MM.1S (cell line): ENCODE data around the gene GCK.

Experiments used
- DNase-seq: peaks from one replicate; pipeline ENCODE4 v3.0.0-alpha.2; 2015
- H2AFZ ChIP-seq: fragments of 300-600 bp; sonication (generic); 2 replicates; pipeline ENCODE4 v1.6.0; 2016; ENCODE audit warnings: antibody characterized with exemption, low read length
- H3F3A ChIP-seq: fragments of 300-600 bp; sonication (generic); 2 replicates; pipeline ENCODE4 v1.6.1; 2016; ENCODE audit warnings: mild to moderate bottlenecking, antibody characterized with exemption, low read length, moderate library complexity, mixed read lengths; ENCODE audit not compliant: insufficient read depth
- H3K27ac ChIP-seq: fragments of 300-600 bp; sonication (generic); 2 replicates; pipeline ENCODE4 v1.5.1; 2016; ENCODE audit warnings: mild to moderate bottlenecking, low read length
- H3K27me3 ChIP-seq: fragments of 300-600 bp; sonication (generic); replicated peaks from 2 replicates; pipeline ENCODE4 v1.6.0; 2016; ENCODE audit warnings: low read length; ENCODE audit not compliant: insufficient read depth
- H3K36me3 ChIP-seq: fragments of 300-600 bp; sonication (generic); replicated peaks from 2 replicates; pipeline ENCODE4 v1.6.1; 2016; ENCODE audit warnings: mild to moderate bottlenecking, low read length, mixed read lengths; ENCODE audit not compliant: insufficient read depth
- H3K4me1 ChIP-seq: fragments of 300-600 bp; sonication (generic); 2 replicates; pipeline ENCODE4 v1.6.1; 2016; ENCODE audit warnings: low read length, mixed read lengths
- H3K4me2 ChIP-seq: fragments of 300-600 bp; sonication (generic); 2 replicates; pipeline ENCODE4 v1.6.0; 2016; ENCODE audit warnings: low read depth, low read length
- H3K4me3 ChIP-seq: fragments of 300-600 bp; sonication (generic); 2 replicates; pipeline ENCODE4 v1.5.1; 2016; ENCODE audit warnings: low read length, mixed read lengths
- H3K79me2 ChIP-seq: fragments of 300-600 bp; sonication (generic); 2 replicates; pipeline ENCODE4 v1.6.1; 2016; ENCODE audit warnings: mixed run types, low read length, mixed read lengths
- H3K9ac ChIP-seq: fragments of 300-600 bp; sonication (generic); 2 replicates; pipeline ENCODE4 v1.6.1; 2016; ENCODE audit warnings: low read length, mixed read lengths
- H3K9me2 ChIP-seq: fragments of 300-600 bp; sonication (generic); replicated peaks from 2 replicates; pipeline ENCODE4 v1.6.1; 2016; ENCODE audit warnings: mild to moderate bottlenecking, low read length, mixed read lengths; ENCODE audit not compliant: insufficient read depth
- H3K9me3 ChIP-seq: fragments of 300-600 bp; sonication (generic); replicated peaks from 2 replicates; pipeline ENCODE4 v1.6.1; 2016; ENCODE audit warnings: mild to moderate bottlenecking, low read length, mixed read lengths; ENCODE audit not compliant: insufficient read depth
- H4K20me1 ChIP-seq: fragments of 300-600 bp; sonication (generic); 2 replicates; pipeline ENCODE4 v1.6.1; 2016; ENCODE audit warnings: mild to moderate bottlenecking, low read length, moderate library complexity, mixed read lengths; ENCODE audit not compliant: insufficient read depth
- CTCF ChIP-seq: fragments of 300-600 bp; sonication (generic); IDR thresholded peaks from 2 replicates; pipeline ENCODE4 v1.5.1; 2016; ENCODE audit warnings: antibody characterized with exemption, low read length, mixed read lengths
- EZH2 ChIP-seq: fragments of 300-600 bp; sonication (generic); optimal IDR thresholded peaks from 2 replicates; pipeline ENCODE3; 2017; ENCODE audit warnings: low read depth, mild to moderate bottlenecking, antibody characterized with exemption, low read length, mixed read lengths
- EZH2phosphoT487 ChIP-seq: fragments of 300-600 bp; sonication (generic); IDR thresholded peaks from 2 replicates; pipeline ENCODE4 v1.6.1; 2018; ENCODE audit warnings: antibody characterized with exemption, low read length

GCK gene

GRCh38 chr7:44109991-44110390 is 79.2 kb downstream of the GCK start:
- H4K20me1 ChIP-seq: no peaks in the 10 kb centered on the region
- no peak for DNase-seq
- H3K36me3 ChIP-seq: no peaks in the 10 kb centered on the region
- no peaks in the 10 kb centered on the region for H3K79me2 ChIP-seq
- no peak overlapping the region for H3K4me3 ChIP-seq
- H3F3A ChIP-seq: no peaks in the 10 kb centered on the region
- peaks cover 8% of the 10 kb centered on the region for H3K27me3 ChIP-seq
- no peak overlapping the region for H3K9ac ChIP-seq
- no peak overlapping the region for H2AFZ ChIP-seq
- TF ChIP-seq CTCF (no peak), EZH2 (no peak), EZH2phosphoT487 (no peak)
- no peaks in the 10 kb centered on the region for H3K9me2 ChIP-seq
- no peak overlapping the region for H3K27ac ChIP-seq
- no peaks in the 10 kb centered on the region for H3K4me1 ChIP-seq
- no peaks in the 10 kb centered on the region for H3K9me3 ChIP-seq
- no peak overlapping the region for H3K4me2 ChIP-seq

- no peak overlapping the region for H3K27ac ChIP-seq
- no peaks in the 10 kb centered on the region for H4K20me1 ChIP-seq
- no peaks in the 10 kb centered on the region for H3K9me2 ChIP-seq
- H3K4me2 ChIP-seq: no peak overlapping the region
- peaks cover 14% of the 10 kb centered on the region for H3K27me3 ChIP-seq
- no peak overlapping the region for H3K4me3 ChIP-seq
- H3K79me2 ChIP-seq: no peaks in the 10 kb centered on the region
- no peaks in the 10 kb centered on the region for H3F3A ChIP-seq
- H3K9me3 ChIP-seq: no peaks in the 10 kb centered on the region
- TF ChIP-seq EZH2 (no peak), EZH2phosphoT487 (no peak), CTCF (peak; percentile 6; the same call in 1 of the 2 replicates)
- H3K4me1 ChIP-seq: no peaks in the 10 kb centered on the region
- no peak for DNase-seq
- no peaks in the 10 kb centered on the region for H3K36me3 ChIP-seq
- no peak overlapping the region for H3K9ac ChIP-seq
- no peak overlapping the region for H2AFZ ChIP-seq
Measured at GRCh38 chr7:44108768-44109750, 80.2 kb downstream of the GCK start.

GRCh38 chr7:44107961-44108767 is 81.1 kb downstream of the GCK start:
- Histone ChIP-seq H2AFZ (no peak overlapping the region), H3F3A (no peaks in the 10 kb centered on the region), H4K20me1 (no peaks in the 10 kb centered on the region), H3K4me2 (no peak overlapping the region), H3K9me3 (no peaks in the 10 kb centered on the region), H3K9me2 (no peaks in the 10 kb centered on the region), H3K36me3 (no peaks in the 10 kb centered on the region), H3K27ac (no peak overlapping the region), H3K79me2 (no peaks in the 10 kb centered on the region), H3K4me3 (no peak overlapping the region), H3K9ac (no peak overlapping the region), H3K27me3 (peaks cover 14% of the 10 kb centered on the region), H3K4me1 (no peaks in the 10 kb centered on the region)
- DNase-seq: no peak
- no peak for TF ChIP-seq CTCF
- TF ChIP-seq EZH2phosphoT487: no peak
- no peak for TF ChIP-seq EZH2
